Cortex of kidney (tissue), 1 donor: ENCODE results near the gene DDX60.
"Not testable (repeated sequence)": the region's sequence is repeated elsewhere in the genome, so short reads cannot be mapped to it uniquely, and the experiment has no call there.

Experiments used
- DNase-seq: peaks from one replicate; lab custom pipeline; 2025; lab: John Stamatoyannopoulos, UW

The DDX60 gene

DNA sequence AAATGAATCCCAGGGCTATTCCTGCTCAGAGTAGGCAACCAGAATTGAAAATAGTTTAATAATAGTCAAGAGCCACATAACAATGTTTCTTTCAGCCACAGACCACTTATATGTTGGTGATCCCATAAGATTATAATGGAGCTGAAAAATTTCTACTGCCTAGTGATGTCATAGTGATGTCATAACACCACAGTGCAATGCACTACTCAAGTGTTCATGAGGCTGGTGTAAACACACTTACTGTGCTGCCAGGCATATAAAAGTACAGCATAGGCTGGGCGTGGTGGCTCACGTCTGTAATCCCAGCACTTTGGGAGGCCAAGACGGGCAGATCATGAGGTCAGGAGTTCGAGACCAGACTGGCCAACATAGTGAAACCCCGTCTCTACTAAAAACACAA is 15.1 kb downstream of the DDX60 start:
- DNase-seq = not testable (repeated sequence)

DNA sequence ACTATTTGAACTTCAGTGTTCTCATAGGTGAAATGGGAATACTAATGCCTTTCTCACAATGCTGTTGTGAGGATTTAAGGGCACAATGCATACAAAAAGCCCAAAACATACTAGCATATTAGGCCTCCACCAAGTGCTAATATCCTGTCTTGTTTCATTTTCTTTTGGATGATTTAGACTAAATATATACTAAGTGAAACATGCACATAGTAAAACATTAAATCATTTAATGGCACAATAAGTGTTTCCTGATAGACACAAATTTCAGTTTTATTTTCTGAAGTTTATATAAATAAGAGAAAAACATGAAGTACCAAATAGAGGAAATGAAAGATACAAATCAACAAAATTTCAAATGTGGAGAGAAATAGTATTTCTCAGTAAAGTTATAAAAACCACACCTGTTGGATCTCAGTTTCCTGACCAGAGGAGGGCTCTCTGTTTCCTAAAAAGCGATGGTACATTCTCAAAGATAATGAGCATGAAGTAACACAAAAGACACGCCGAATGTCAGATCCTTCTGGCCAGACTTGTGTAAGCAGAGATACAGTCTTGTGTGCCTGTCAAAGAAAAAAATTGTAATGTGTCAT is 25.1 kb downstream of the DDX60 start:
- DNase-seq = no peak

- no peak for DNase-seq
Observed at GRCh38 chr4:168291242-168291641, 27.3 kb downstream of the DDX60 start.

GRCh38 chr4:168285850-168286249 is 32.7 kb downstream of the DDX60 start:
- DNase-seq = not testable (repeated sequence)

DNA sequence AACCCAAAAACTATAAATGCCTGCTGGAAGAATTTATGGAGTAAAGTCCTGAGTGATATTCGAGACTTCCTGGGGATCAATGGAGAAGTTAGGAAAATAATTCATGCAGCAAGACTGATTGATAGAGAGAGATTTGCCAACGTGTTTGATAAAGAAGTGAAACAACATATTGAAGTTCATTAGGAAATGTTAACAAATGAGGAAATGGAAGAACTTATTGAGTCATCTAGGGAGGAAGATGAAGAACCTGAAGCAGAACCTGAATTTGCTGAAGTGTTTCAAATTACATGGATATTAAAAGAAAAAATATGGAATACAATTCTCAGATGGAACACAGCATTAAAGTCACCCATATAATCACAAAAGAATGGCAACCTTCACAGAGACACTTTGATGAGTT is 39.0 kb downstream of the DDX60 start:
- DNase-seq = no peak

DNA sequence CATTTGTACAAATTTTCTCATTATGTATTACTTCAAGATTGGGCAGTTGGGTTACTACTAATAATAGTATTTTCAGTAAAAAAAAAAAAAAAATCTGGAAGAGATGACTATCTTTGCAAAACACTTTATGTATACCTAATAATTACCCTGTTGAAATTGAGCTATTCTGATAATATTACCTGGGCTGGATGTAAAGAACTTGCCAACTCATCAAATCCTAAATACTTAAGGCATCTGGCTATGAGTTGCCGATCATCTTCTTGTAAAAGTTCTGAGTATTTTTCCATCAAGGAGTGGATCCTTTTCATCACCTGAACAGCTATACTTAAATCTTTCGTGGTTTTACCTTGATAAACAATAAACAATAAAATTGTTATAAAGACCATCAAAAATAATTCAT is 42.7 kb downstream of the DDX60 start:
- no peak for DNase-seq

- no peak for DNase-seq
Observed at GRCh38 chr4:168274871-168275270, 43.7 kb downstream of the DDX60 start.

DNA sequence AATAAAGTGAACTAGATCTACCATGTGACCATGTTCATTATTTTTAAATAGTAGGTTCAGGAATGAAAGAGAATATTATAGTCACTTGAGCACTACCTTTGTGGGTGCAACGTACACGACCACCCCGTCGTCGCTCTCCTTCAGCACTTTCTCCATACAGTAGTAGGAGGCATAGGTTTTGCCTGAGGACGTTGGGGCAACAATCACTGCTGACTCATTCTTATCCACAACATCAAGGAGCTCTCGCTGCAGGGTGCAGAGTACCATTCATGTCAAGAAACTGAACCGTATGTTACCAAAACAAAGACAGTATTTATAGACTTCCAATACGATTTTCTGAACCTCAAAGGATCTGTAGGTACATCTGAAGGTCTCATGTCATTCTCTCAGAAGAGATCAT is 44.7 kb downstream of the DDX60 start:
- no peak for DNase-seq

DNA sequence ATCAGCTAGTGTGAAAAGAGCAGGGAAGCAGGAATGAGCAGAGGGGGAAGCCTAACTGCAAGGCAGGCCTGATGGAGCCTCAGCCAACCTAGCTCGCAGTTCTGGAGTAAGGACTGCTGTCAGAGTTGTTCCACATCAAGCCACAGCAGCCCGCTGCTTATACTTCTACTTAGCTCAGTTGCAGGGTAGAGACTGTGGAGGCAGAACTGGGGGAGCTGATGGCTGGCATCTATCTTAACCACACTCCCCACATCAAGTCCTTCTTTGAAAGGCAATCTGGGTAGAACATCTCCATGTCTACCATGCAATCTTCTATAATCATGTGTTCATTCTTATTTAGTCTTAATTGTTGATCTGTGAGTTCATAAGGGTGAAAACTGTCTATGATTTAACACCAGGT is 46.1 kb downstream of the DDX60 start:
- no peak for DNase-seq

DNA sequence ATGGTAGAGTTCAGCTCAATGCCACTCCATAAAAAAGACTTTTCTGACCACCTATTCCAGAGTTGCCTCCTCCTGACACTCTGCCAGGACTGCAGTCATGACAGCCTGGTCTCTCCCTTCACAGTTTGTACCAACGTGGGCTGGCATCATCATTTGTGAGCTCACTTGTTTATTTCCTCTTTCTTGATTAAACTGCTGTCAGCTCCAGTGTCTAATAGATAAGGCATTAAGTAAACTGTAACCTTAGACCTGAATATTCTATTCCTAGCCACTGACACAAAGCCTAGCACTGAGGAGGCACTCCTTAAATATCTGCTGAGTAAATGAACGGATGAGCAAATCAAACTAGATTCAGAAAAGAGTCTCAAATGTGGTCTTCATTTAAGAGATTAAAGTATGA is 48.7 kb downstream of the DDX60 start:
- no peak for DNase-seq

GRCh38 chr4:168265327-168265726 is 53.2 kb downstream of the DDX60 start:
- no peak for DNase-seq

DNA sequence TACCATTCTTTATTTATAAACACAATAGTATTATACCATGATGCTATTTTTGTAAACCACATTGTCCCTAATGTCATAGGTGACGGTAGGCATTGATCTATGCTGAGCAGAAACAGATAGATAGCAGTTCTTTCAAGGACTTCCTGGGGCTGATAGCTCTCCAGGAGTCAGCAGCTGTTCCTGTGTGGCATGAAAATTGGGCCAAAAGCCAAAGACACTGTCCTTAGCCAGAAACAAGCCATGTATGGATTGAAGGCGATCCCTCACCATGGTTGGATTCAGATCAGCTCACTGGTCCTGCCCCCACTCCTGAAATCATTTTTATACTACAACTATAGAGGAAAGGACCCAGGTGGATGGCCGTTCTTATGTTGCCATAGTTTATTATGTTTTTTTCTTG is 53.6 kb downstream of the DDX60 start:
- DNase-seq = no peak

DNA sequence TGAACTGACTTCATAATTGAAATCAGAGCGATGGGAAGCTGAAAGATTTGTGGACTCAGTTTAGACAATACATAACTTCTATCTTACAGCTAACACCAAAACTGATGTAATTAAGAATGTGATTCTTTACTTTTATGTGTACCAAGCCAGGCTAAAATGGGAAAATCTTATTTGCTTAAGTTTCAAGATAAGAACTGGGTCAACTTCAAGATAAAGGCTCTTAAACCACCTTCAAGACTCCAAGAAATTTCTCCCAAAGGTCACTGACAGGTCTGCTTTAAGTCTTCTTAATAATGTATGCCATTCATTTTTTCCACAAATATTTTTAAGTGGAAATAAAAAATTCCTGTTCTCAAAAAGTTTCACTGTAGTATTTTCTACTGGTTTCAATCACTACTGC is 55.5 kb downstream of the DDX60 start:
- DNase-seq = no peak

DNA sequence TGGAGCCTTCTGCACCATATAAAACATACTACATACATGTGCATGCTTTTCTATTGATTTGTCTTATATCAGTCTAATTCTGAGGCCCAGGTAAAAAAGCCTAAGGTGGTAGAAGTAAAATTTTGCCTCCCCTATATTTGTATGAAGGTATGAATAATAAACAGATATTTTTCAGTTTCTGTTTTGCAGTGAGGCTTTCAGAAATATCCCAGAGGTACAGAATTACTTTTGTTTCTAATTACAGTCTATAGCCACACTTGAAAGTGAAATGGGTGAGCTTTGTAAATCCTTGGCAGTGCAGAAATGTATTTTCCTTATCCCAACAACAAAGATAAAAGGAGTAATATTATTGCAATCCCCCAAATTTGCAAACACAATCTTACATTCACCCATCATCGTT is 59.5 kb downstream of the DDX60 start:
- DNase-seq = no peak

DNA sequence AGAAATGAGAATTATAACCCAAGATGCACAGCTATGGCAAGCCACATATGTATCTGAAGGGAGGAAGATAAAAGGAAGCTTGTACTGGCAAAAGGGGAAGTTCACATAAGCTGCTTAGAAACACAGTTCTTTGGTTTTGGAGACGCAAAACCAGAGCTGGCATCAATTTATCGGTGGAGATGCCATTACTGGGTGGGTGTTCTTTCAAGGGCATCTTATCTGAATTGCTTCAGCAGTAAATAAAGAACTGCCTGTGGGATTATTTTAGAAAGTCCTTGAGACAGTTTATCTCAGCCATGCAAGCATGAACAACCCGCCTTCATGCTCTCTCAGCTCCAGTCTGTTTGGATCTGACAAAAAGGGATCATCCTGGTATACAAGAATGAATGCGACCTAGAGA is 60.8 kb downstream of the DDX60 start:
- no peak for DNase-seq

- DNase-seq = no peak
Observed at GRCh38 chr4:168248176-168248710, 70.3 kb downstream of the DDX60 start.

DNA sequence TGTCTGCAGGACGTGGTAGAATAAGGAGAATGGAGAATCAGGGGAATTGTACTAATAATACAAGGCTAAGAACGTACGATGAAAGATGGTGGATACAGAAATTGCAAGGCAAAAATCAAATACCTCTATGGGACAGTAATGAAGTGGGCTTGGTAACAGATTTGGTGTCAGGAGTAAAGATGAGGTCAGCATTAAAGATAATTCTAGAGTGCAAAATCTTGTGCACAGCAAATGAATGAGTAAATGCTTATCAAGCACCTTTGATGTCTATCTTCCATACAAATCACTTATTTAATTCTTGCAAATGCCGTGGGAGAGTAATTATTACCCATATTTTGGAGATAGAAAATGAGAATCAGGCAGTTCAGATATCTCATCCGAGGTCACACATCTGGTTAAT is 70.9 kb downstream of the DDX60 start:
- DNase-seq = no peak

GRCh38 chr4:168241953-168242352 is 76.6 kb downstream of the DDX60 start:
- DNase-seq = no peak

- no peak for DNase-seq
Observed at GRCh38 chr4:168240821-168241220, 77.7 kb downstream of the DDX60 start.

GRCh38 chr4:168221301-168221700 is 97.3 kb downstream of the DDX60 start:
- DNase-seq = no peak

GRCh38 chr4:168220893-168221292 is 97.7 kb downstream of the DDX60 start:
- no peak for DNase-seq

DNA sequence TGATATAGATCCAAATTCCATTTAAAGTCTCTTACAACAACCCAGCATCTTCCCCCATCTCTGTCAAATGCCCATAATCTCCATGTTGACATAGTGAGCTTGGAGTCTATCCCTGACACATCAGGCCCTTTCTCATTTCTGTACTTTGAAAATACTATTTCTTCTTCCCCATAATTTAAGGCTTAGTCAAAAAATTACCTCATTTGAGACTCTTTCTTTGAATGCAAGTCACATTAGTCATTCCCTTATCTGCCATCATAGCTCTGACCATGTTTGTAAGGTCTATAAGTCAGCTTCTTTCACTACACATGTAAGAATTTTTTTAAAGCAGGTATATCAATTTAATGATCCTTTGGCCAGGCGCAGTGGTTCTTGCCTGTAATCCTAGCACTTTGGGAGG is 99.9 kb downstream of the DDX60 start:
- no peak for DNase-seq

GRCh38 chr4:168213511-168213910 is 105.0 kb downstream of the DDX60 start:
- not testable (repeated sequence) for DNase-seq

DNA sequence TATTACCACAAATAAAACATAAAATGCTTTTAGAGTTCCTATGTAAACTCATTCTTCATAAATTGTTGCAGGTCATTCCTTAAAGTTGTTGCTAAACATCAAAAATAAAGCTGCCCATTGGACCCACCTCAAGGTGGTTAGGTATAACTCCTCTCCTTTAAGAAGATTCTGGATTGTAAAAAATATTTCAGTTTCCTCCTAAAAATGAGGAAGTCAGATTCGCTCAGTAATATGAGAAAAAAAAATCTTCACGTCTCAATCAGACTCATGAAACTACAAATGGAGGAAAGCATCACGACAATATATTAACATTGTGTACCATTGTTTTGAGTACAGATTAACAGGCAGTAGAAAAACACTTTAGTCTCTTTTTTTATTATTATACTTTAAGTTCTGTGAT is 105.9 kb downstream of the DDX60 start:
- DNase-seq = no peak
